Mesenchymal stem cell (in vitro differentiated cells and primary cell): ENCODE data around the gene STAG3.

Experiments used
- DNase-seq: peaks from one replicate; pipeline ENCODE4 v3.0.0-alpha.2; 2013
- H2AFZ ChIP-seq: one replicate; pipeline ENCODE4 v1.6.1; 2013; ENCODE audit warnings: low read depth, mild to moderate bottlenecking, control low read depth, inconsistent platforms, low read length, moderate library complexity
- H2AK5ac ChIP-seq: 2 replicates; pipeline ENCODE4 v1.6.1; 2013; ENCODE audit warnings: low read length, moderate library complexity, mild to moderate bottlenecking, inconsistent platforms; ENCODE audit not compliant: severe bottlenecking
- H2BK120ac ChIP-seq: one replicate; pipeline ENCODE4 v1.6.1; 2013; ENCODE audit warnings: low read depth, mild to moderate bottlenecking, inconsistent platforms, low read length, moderate library complexity
- H2BK12ac ChIP-seq, 2 experiments: one replicate each; pipeline ENCODE4 v1.6.1; 2013; ENCODE audit warnings: inconsistent platforms in 2 of 2, low read length in 2 of 2, mild to moderate bottlenecking in 2 of 2, moderate library complexity in 2 of 2, control low read depth in 1 of 2
- H2BK15ac ChIP-seq: one replicate; pipeline ENCODE4 v1.6.1; 2013; ENCODE audit warnings: mild to moderate bottlenecking, low read depth, inconsistent platforms; ENCODE audit not compliant: poor library complexity, severe bottlenecking
- H2BK5ac ChIP-seq: 2 replicates; pipeline ENCODE4 v1.6.1; 2013; ENCODE audit warnings: low read depth, mild to moderate bottlenecking, low read length, control low read depth, inconsistent platforms; ENCODE audit not compliant: poor library complexity, severe bottlenecking
- H3K14ac ChIP-seq, 2 experiments: one replicate each; pipeline ENCODE4 v1.6.1; 2013; ENCODE audit warnings: inconsistent platforms in 2 of 2, low read length in 2 of 2, control low read depth in 1 of 2, mild to moderate bottlenecking in 1 of 2, moderate library complexity in 1 of 2
- H3K18ac ChIP-seq, 2 experiments: one replicate each; pipeline ENCODE4 v1.6.1; 2013; ENCODE audit warnings: inconsistent platforms in 2 of 2, low read length in 2 of 2, control low read depth in 1 of 2, low read depth in 1 of 2, mild to moderate bottlenecking in 1 of 2
- H3K23ac ChIP-seq, 2 experiments: one replicate each; pipeline ENCODE4 v1.6.1; 2013; ENCODE audit warnings: inconsistent platforms in 2 of 2, low read length in 2 of 2, mild to moderate bottlenecking in 2 of 2, moderate library complexity in 2 of 2, control low read depth in 1 of 2
- H3K27ac ChIP-seq: 2 replicates; pipeline ENCODE4 v1.5.1; 2013; ENCODE audit warnings: mild to moderate bottlenecking, moderate library complexity, low read length, control low read depth, inconsistent platforms; ENCODE audit not compliant: poor library complexity, severe bottlenecking
- H3K27me3 ChIP-seq, 2 experiments: 2 replicates each; pipeline versions ENCODE4 v1.6.1 to v1.7.0; 2013; ENCODE audit warnings: low read length in 2 of 2, mild to moderate bottlenecking in 2 of 2, moderate library complexity in 2 of 2, control low read depth in 1 of 2, inconsistent platforms in 1 of 2; ENCODE audit not compliant: control insufficient read depth in 1 of 2, insufficient read depth in 1 of 2
- H3K36me3 ChIP-seq, 2 experiments: 2 replicates each; pipeline versions ENCODE4 v1.6.1 to v1.7.0; 2013; ENCODE audit warnings: low read length in 2 of 2, control low read depth in 1 of 2, inconsistent platforms in 1 of 2, low read depth in 1 of 2, mild to moderate bottlenecking in 1 of 2; ENCODE audit not compliant: insufficient read depth in 2 of 2, control insufficient read depth in 1 of 2
- H3K4ac ChIP-seq, 2 experiments: one replicate each; pipeline ENCODE4 v1.6.1; 2013; ENCODE audit warnings: inconsistent platforms in 2 of 2, low read length in 2 of 2, mild to moderate bottlenecking in 2 of 2, moderate library complexity in 2 of 2, control low read depth in 1 of 2, low read depth in 1 of 2
- H3K4me1 ChIP-seq: 2 replicates; pipeline ENCODE4 v1.6.1; 2013; ENCODE audit warnings: low read depth, low read length, control low read depth; ENCODE audit not compliant: control insufficient read depth, insufficient read depth
- H3K4me2 ChIP-seq: 2 replicates; pipeline ENCODE4 v1.6.1; 2013; ENCODE audit warnings: low read length, mild to moderate bottlenecking, inconsistent platforms; ENCODE audit not compliant: poor library complexity, severe bottlenecking
- H3K4me3 ChIP-seq, 2 experiments: 2 replicates each; pipeline versions ENCODE4 v1.5.1 to v1.7.0; 2013; ENCODE audit warnings: low read length in 2 of 2, mild to moderate bottlenecking in 2 of 2, control low read depth in 1 of 2, low read depth in 1 of 2; ENCODE audit not compliant: insufficient read depth in 1 of 2
- H3K79me1 ChIP-seq: replicated peaks from 2 replicates; pipeline ENCODE4 v1.6.1; 2013; ENCODE audit warnings: mild to moderate bottlenecking, control low read depth, low read length, inconsistent platforms; ENCODE audit not compliant: poor library complexity, severe bottlenecking
- H3K9ac ChIP-seq: 2 replicates; pipeline ENCODE4 v1.7.0; 2013; ENCODE audit warnings: mild to moderate bottlenecking, low read length, moderate library complexity
- H3K9me3 ChIP-seq: 2 replicates; pipeline ENCODE4 v1.7.0; 2013; ENCODE audit warnings: mild to moderate bottlenecking, low read length; ENCODE audit not compliant: control insufficient read depth
- H4K8ac ChIP-seq: one replicate; pipeline ENCODE4 v1.6.1; 2013; ENCODE audit warnings: inconsistent platforms, mild to moderate bottlenecking, low read length, moderate library complexity
- H4K91ac ChIP-seq: one replicate; pipeline ENCODE4 v1.6.1; 2013; ENCODE audit warnings: mild to moderate bottlenecking, low read length, inconsistent platforms
- WGBS: methylation state at CpG from one replicate; pipeline ENCODE4 v1.1.7; 2013; ENCODE audit warnings: mixed read lengths; 5-methylcytosine and 5-hydroxymethylcytosine counted together

The STAG3 gene

DNA sequence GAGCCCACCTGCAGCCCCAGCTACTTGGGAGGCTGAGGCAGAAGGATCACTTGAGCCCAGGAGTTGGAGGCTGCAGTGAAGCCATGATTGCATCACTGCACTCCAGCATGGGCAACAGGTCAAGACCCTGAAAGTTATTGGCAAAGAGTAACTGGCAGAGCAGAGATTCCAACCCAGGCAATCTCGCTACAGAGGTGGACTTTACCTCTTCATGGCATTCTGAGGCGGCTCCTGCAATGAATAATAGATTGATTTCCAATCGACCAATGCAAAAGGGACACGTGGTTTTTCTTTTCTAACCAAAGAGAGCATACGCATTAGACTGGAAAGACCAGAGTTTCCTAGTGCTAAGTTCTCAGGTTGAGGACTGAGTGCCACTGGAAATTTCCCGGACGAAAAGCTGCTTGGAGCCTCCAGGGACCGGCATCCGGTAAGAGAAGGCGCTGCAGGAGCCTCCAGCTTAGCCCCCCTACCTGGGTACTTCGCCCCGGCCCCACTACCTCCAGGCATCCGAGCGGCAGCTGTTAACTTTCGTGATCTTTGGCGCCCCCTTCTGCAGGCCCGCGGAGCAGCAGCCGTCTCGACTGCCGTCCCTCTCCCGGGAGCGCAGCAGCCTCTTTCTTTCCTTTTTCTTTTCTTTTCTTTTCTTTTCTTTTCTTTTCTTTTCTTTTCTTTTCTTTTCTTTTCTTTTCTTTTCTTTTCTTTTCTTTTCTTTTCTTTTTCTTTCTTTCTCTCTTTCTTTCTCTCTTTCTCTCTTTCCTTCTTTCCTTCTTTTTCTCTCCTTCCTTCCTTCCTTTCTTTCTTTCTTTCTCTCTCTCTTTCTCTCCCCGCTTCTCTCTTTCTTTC is 46.9 kb upstream of the STAG3 start:
- Histone ChIP-seq H2BK12ac (peak overlapping the region in 1 of 2 experiments; percentile 39), H3K4ac (peak overlapping the region in 1 of 2 experiments; percentile 2), H3K9ac (peak overlapping the region; percentile 62), H2AK5ac (no peak overlapping the region), H3K79me1 (peaks cover 7% of the 10 kb centered on the region), H3K18ac (peak overlapping the region in 1 of 2 experiments; percentile 12), H2AFZ (no peak overlapping the region), H3K4me3 (peak overlapping the region in 1 of 2 experiments; percentile 35), H3K9me3 (no peaks in the 10 kb centered on the region), H4K8ac (no peak overlapping the region), H3K27me3 (no peaks in the 10 kb centered on the region), H3K14ac (no peak overlapping the region), H3K23ac (no peak overlapping the region), H2BK15ac (no peak overlapping the region), H2BK5ac (no peak overlapping the region), H4K91ac (no peak overlapping the region), H3K27ac (no peak overlapping the region), H3K4me1 (peaks cover 17% of the 10 kb centered on the region), H3K4me2 (peak overlapping the region; percentile 72), H2BK120ac (no peak overlapping the region), H3K36me3 (no peaks in the 10 kb centered on the region)
- whole genome bisulfite sequencing, result 15% methylated on average over 24 of the region's 24 CpGs
- peak; percentile 55 for DNase-seq

- Histone ChIP-seq H3K9me3 (no peaks in the 10 kb centered on the region), H3K4me1 (peaks cover 13% of the 10 kb centered on the region), H3K27ac (no peak overlapping the region), H3K18ac (no peak overlapping the region), H3K4me3 (no peak overlapping the region), H3K27me3 (peaks cover 0 to 5% of the 10 kb centered on the region in 2 experiments), H3K23ac (no peak overlapping the region), H4K8ac (no peak overlapping the region), H3K36me3 (no peaks in the 10 kb centered on the region), H3K79me1 (peaks cover 6% of the 10 kb centered on the region), H3K4me2 (no peak overlapping the region), H2AK5ac (no peak overlapping the region), H3K14ac (no peak overlapping the region), H2AFZ (no peak overlapping the region), H2BK12ac (no peak overlapping the region), H3K9ac (no peak overlapping the region), H2BK5ac (no peak overlapping the region), H3K4ac (no peak overlapping the region), H4K91ac (no peak overlapping the region), H2BK120ac (no peak overlapping the region), H2BK15ac (no peak overlapping the region)
- no peak for DNase-seq
- WGBS, result 78% methylated on average over 6 of the region's 7 CpGs
Measured at GRCh38 chr7:100132126-100132525, 45.6 kb upstream of the STAG3 start.

DNA sequence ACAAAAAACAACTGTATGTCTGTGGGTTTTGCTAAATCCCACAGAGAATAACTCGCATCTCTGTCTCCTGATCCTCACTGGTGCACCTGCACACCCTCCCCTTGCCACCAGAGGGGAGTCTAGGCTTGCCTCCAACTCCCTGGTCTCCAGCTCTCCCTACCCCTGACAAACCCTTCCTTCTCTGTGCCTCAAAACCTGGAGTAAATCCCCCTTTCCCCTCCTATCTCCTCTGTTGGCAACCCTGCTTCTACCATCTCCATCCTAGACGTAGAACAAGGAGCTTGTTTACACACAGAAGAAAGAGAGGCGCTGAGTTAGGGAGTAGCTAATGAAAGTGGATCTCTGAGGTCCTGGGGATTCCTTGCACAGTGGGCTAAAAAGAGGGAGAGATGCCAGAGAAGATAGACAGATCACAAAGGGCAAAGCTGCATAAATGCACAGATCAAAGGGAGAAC is 45.0 kb upstream of the STAG3 start:
- no peak overlapping the region for H3K18ac ChIP-seq
- no peak overlapping the region for H2BK12ac ChIP-seq
- H3K23ac ChIP-seq, result no peak overlapping the region
- H3K9me3 ChIP-seq, result no peaks in the 10 kb centered on the region
- peak overlapping the region in 1 of 2 experiments; percentile 17 for H3K4me3 ChIP-seq
- H3K27me3 ChIP-seq, result peaks cover 0 to 5% of the 10 kb centered on the region in 2 experiments
- peaks cover under 1% of the 10 kb centered on the region for H3K79me1 ChIP-seq
- H2BK15ac ChIP-seq, result no peak overlapping the region
- peaks cover 7% of the 10 kb centered on the region for H3K4me1 ChIP-seq
- peak; percentile 74 for DNase-seq
- H3K36me3 ChIP-seq, result no peaks in the 10 kb centered on the region
- no peak overlapping the region for H2AFZ ChIP-seq
- H2AK5ac ChIP-seq, result no peak overlapping the region
- no peak overlapping the region for H3K4ac ChIP-seq
- peak overlapping the region; percentile 42 for H3K9ac ChIP-seq
- H3K4me2 ChIP-seq, result no peak overlapping the region
- H3K14ac ChIP-seq, result no peak overlapping the region
- WGBS, result 20% methylated on average over 3 of the region's 3 CpGs
- H4K91ac ChIP-seq, result no peak overlapping the region
- no peak overlapping the region for H2BK120ac ChIP-seq
- H2BK5ac ChIP-seq, result no peak overlapping the region
- no peak overlapping the region for H3K27ac ChIP-seq
- no peak overlapping the region for H4K8ac ChIP-seq

GRCh38 chr7:100137851-100138760 is 39.6 kb upstream of the STAG3 start:
- H3K23ac ChIP-seq, result no peak overlapping the region
- H3K4me1 ChIP-seq, result no peaks in the 10 kb centered on the region
- no peak overlapping the region for H3K27ac ChIP-seq
- DNase-seq, result no peak
- H2BK15ac ChIP-seq, result no peak overlapping the region
- no peaks in the 10 kb centered on the region for H3K79me1 ChIP-seq
- no peak overlapping the region for H3K9ac ChIP-seq
- H3K27me3 ChIP-seq, result peaks cover 7 to 9% of the 10 kb centered on the region in 2 experiments
- H3K36me3 ChIP-seq, result no peaks in the 10 kb centered on the region
- H4K8ac ChIP-seq, result no peak overlapping the region
- no peak overlapping the region for H3K4ac ChIP-seq
- H3K4me2 ChIP-seq, result no peak overlapping the region
- H3K18ac ChIP-seq, result no peak overlapping the region
- H3K9me3 ChIP-seq, result no peaks in the 10 kb centered on the region
- H2AK5ac ChIP-seq, result no peak overlapping the region
- WGBS, result 93% methylated on average over 13 of the region's 13 CpGs
- no peak overlapping the region for H2BK5ac ChIP-seq
- no peak overlapping the region for H3K14ac ChIP-seq
- no peak overlapping the region for H2AFZ ChIP-seq
- no peak overlapping the region for H3K4me3 ChIP-seq
- no peak overlapping the region for H2BK120ac ChIP-seq
- H4K91ac ChIP-seq, result no peak overlapping the region
- H2BK12ac ChIP-seq, result no peak overlapping the region
